ENCODE measurements around the gene PIK3C3. TPM values are rescaled to one million over a fixed set of nuclear protein-coding genes. Genes with fewer than 3 reads are reported as not detected.

Gene PIK3C3
- total and polyA plus RNA-seq, 4 donors = 12.2 to 25.8 (median 15.8) TPM

GRCh38 chr18:42024131-42024530 is 69.1 kb downstream of the PIK3C3 start:
- Histone ChIP-seq H3K4me3 (ENCODE audit: low read depth in 1 of 3, low read length in 3 of 3) (no peak overlapping the region), H3K9ac (ENCODE audit: low read depth in 1 of 2, low read length in 2 of 2) (no peak overlapping the region), H3K27ac (ENCODE audit: low read depth in 1 of 2, low read length in 2 of 2) (no peak overlapping the region), H3K36me3 (ENCODE audit: control insufficient read depth in 4 of 4, insufficient read depth in 3 of 4, low read depth in 1 of 4, low read length in 3 of 4) (peaks cover 0 to 27% (median 8%) of the 10 kb centered on the region in 4 donors), H3K27me3 (ENCODE audit: control insufficient read depth in 4 of 4, insufficient read depth in 4 of 4, low read length in 3 of 4) (no peaks in the 10 kb centered on the region), H3K9me3 (ENCODE audit: control insufficient read depth in 4 of 4, low read length in 3 of 4) (no peaks in the 10 kb centered on the region), H3K4me1 (ENCODE audit: control insufficient read depth in 4 of 4, insufficient read depth in 4 of 4, low read length in 3 of 4) (no peaks in the 10 kb centered on the region)
- 100% methylated on average over 1 of the region's 1 CpG for WGBS
- TF ChIP-seq HNF4A (conservative IDR thresholded peaks at IDR 0.05) (no peak), HNF4G (IDR thresholded peaks at IDR 0.05) (no peak)
- DNase-seq (ENCODE audit: low spot score) = no peak

- WGBS = 96% methylated on average over 1 of the region's 1 CpG
- Histone ChIP-seq H3K9ac (ENCODE audit: low read depth in 1 of 2, low read length in 2 of 2) (no peak overlapping the region), H3K9me3 (ENCODE audit: control insufficient read depth in 4 of 4, low read length in 3 of 4) (no peaks in the 10 kb centered on the region), H3K4me1 (ENCODE audit: control insufficient read depth in 4 of 4, insufficient read depth in 4 of 4, low read length in 3 of 4) (no peaks in the 10 kb centered on the region), H3K4me3 (ENCODE audit: low read depth in 1 of 3, low read length in 3 of 3) (no peak overlapping the region), H3K27me3 (ENCODE audit: control insufficient read depth in 4 of 4, insufficient read depth in 4 of 4, low read length in 3 of 4) (no peaks in the 10 kb centered on the region), H3K36me3 (ENCODE audit: control insufficient read depth in 4 of 4, insufficient read depth in 3 of 4, low read depth in 1 of 4, low read length in 3 of 4) (peaks cover 0 to 27% (median 5%) of the 10 kb centered on the region in 4 donors), H3K27ac (ENCODE audit: low read depth in 1 of 2, low read length in 2 of 2) (no peak overlapping the region)
- TF ChIP-seq CTCF (IDR thresholded peaks at IDR 0.05; ENCODE audit: low read depth, low read length, missing input control) = no peak
- no peak for TF ChIP-seq HNF4A (conservative IDR thresholded peaks at IDR 0.05)
- no peak for TF ChIP-seq GABPA (IDR thresholded peaks at IDR 0.05 in 1 of 2, conservative IDR thresholded peaks at IDR 0.05 in 1 of 2)
- no peak for TF ChIP-seq JUND (IDR thresholded peaks at IDR 0.05)
- no peak for TF ChIP-seq NR2F2 (IDR thresholded peaks at IDR 0.05)
- no peak for TF ChIP-seq YY1 (IDR thresholded peaks at IDR 0.05)
- no peak for TF ChIP-seq FOXA2 (IDR thresholded peaks at IDR 0.05)
- no peak for TF ChIP-seq RAD21 (IDR thresholded peaks at IDR 0.05)
- no peak for TF ChIP-seq HNF4G (IDR thresholded peaks at IDR 0.05)
- TF ChIP-seq EGR1 (IDR thresholded peaks at IDR 0.05; ENCODE audit: low read depth in 2 of 2) = no peak
- no peak for TF ChIP-seq RXRA (IDR thresholded peaks at IDR 0.05)
- no peak for TF ChIP-seq ZBTB33 (IDR thresholded peaks at IDR 0.05)
- DNase-seq (ENCODE audit: low spot score) = no peak
Measured at GRCh38 chr18:42025491-42025890, 70.5 kb downstream of the PIK3C3 start.

- no peaks in the 10 kb centered on the region for H3K4me1 ChIP-seq (ENCODE audit: control insufficient read depth in 4 of 4, insufficient read depth in 4 of 4, low read length in 3 of 4)
- WGBS = 92% methylated on average over 5 of the region's 5 CpGs
- no peak for TF ChIP-seq YY1 (IDR thresholded peaks at IDR 0.05)
- peaks cover 0 to 23% (median 5%) of the 10 kb centered on the region in 4 donors for H3K36me3 ChIP-seq (ENCODE audit: control insufficient read depth in 4 of 4, insufficient read depth in 3 of 4, low read depth in 1 of 4, low read length in 3 of 4)
- H3K4me3 ChIP-seq (ENCODE audit: low read depth in 1 of 3, low read length in 3 of 3) = no peak overlapping the region
- H3K27me3 ChIP-seq (ENCODE audit: control insufficient read depth in 4 of 4, insufficient read depth in 4 of 4, low read length in 3 of 4) = no peaks in the 10 kb centered on the region
- no peaks in the 10 kb centered on the region for H3K9me3 ChIP-seq (ENCODE audit: control insufficient read depth in 4 of 4, low read length in 3 of 4)
- no peak overlapping the region for H3K9ac ChIP-seq (ENCODE audit: low read depth in 1 of 2, low read length in 2 of 2)
- DNase-seq (ENCODE audit: low spot score) = no peak
- no peak overlapping the region for H3K27ac ChIP-seq (ENCODE audit: low read depth in 1 of 2, low read length in 2 of 2)
Measured at GRCh38 chr18:42025974-42026625, 71.1 kb downstream of the PIK3C3 start.
